Tibial nerve (tissue), 4 donors: ENCODE results near the gene NDUFS8. TPM values are rescaled to one million over a fixed set of nuclear protein-coding genes. Genes with fewer than 3 reads are reported as not detected.

Experiments used
- DNase-seq, 2 donors: peaks; one replicate each; pipeline ENCODE4 v3.0.0-alpha.2; 2019; ENCODE audit warnings: low spot score in 2 of 2
- H3K27ac ChIP-seq, 4 donors: fragments of 200-600 bp; sonication (generic) in 3 of 4; one replicate each; pipeline ENCODE4 v1.5.1; 2017 to 2019; ENCODE audit warnings: mild to moderate bottlenecking in 1 of 4
- H3K27me3 ChIP-seq, 2 donors: fragments of 200-600 bp; sonication (generic) in 1 of 2; one replicate each; pipeline versions ENCODE4 v1.5.1 to v1.6.0; 2017 to 2019
- H3K36me3 ChIP-seq, 3 donors: fragments of 200-600 bp; sonication (generic); one replicate each; pipeline ENCODE4 v1.5.1; 2018 to 2019
- H3K4me1 ChIP-seq, 4 donors: fragments of 200-600 bp; sonication (generic) in 3 of 4; one replicate each; pipeline ENCODE4 v1.5.1; 2017 to 2019
- H3K4me3 ChIP-seq, 4 donors: fragments of 200-600 bp; sonication (generic) in 3 of 4; one replicate each; pipeline ENCODE4 v1.5.1; 2017 to 2019; ENCODE audit warnings: mild to moderate bottlenecking in 1 of 4, moderate library complexity in 1 of 4
- H3K9me3 ChIP-seq, 4 donors: fragments of 200-600 bp; sonication (generic) in 3 of 4; one replicate each; pipeline ENCODE4 v1.5.1; 2017 to 2019
- CTCF ChIP-seq, 5 experiments: fragments of 200-600 bp in 3 of 5; fragments of 450-650 bp in 2 of 5; sonication (generic) in 3 of 5; IDR thresholded peaks; one replicate each; pipeline ENCODE4 v1.5.1; 2016 to 2019; ENCODE audit warnings: antibody characterized with exemption in 5 of 5, mild to moderate bottlenecking in 3 of 5, moderate library complexity in 2 of 5
- EP300 ChIP-seq, 2 donors: sonication (generic); formaldehyde crosslinking; IDR thresholded peaks; one replicate each; pipeline ENCODE4 v1.6.1; 2017; ENCODE audit warnings: antibody characterized with exemption in 2 of 2, mild to moderate bottlenecking in 1 of 2
- POLR2A ChIP-seq, 2 donors: fragments of 450-650 bp; IDR thresholded peaks; one replicate each; pipeline ENCODE4 v1.6.1; 2017; ENCODE audit warnings: antibody characterized with exemption in 2 of 2, mild to moderate bottlenecking in 2 of 2, moderate library complexity in 2 of 2
- WGBS, 2 donors: methylation state at CpG; one replicate each; pipeline ENCODE4 v1.1.5; 2018; 5-methylcytosine and 5-hydroxymethylcytosine counted together
- total RNA-seq, 4 donors: library from RNA; depleted of rRNA; stranded (reverse); fragments of >200 nt; gene quantifications; one replicate each; pipeline ENCODE4 v1.1.0, GENCODE V29; 2016

NDUFS8 gene
- total RNA-seq, 4 donors from 2014 or later: 143 to 205 (median 180) TPM

GRCh38 chr11:68040101-68040956 lies 9.8 kb downstream of the NDUFS8 start:
- Histone ChIP-seq H3K27me3 (no peaks in the 10 kb centered on the region), H3K36me3 (peaks cover 0 to 53% (median 2%) of the 10 kb centered on the region in 3 donors), H3K9me3 (no peaks in the 10 kb centered on the region), H3K4me1 (peaks cover 0 to 76% (median 40%) of the 10 kb centered on the region in 4 donors), H3K4me3 (peak overlapping the region; percentile 57 to 95 (median 74)), H3K27ac (peak overlapping the region; percentile 71 to 94 (median 94))
- WGBS, 2 donors: 26 to 35% methylated on average over 20 to 22 of the region's 22 CpGs
- TF ChIP-seq EP300 (IDR thresholded peaks at IDR 0.05) (peak in 1 of 2 donors; percentile 25), POLR2A (IDR thresholded peaks at IDR 0.05) (peak in 1 of 2 donors; percentile 23), CTCF (IDR thresholded peaks at IDR 0.05) (no peak)
- DNase-seq: peak; percentile 44 to 48

- WGBS, 2 donors: 66 to 80% methylated on average over 10 to 23 of the region's 23 CpGs
- peaks cover 0 to 74% (median 40%) of the 10 kb centered on the region in 4 donors for H3K4me1 ChIP-seq
- no peak for DNase-seq
Observed at GRCh38 chr11:68040957-68041591, 10.6 kb downstream of the NDUFS8 start.

DNA sequence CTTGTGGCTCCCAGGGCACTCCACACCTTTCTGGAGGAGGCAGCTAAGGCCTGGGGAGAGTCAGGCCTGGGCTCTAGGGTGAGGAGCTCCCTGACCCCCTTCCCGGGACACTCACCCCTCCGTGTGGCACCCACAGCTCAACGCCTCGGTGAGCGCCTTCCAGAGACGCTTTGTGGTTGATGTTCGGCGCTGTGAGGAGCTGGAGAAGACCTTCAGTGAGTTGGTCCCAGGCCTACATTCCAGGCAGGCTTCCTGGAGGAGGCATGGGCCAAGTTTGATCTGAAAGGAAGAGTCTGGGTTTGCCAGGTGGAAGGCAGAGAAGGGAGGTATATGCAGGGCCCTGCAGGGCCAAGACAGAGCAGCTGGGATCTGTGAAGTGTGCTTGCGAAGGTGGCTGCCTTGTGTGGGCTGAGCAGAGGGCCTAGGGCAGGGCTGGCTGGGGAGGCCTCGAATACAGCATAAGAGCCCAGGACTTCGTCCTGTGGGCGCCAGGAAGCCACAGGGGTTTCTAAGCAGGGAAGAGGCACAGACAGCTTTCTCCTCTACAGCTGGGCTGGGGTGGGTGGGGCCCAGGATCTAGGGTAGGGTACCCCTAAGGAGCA lies 11.2 kb downstream of the NDUFS8 start:
- Histone ChIP-seq H3K27ac (peak overlapping the region in 3 of 4 donors; percentile 94), H3K27me3 (no peaks in the 10 kb centered on the region), H3K4me1 (peaks cover 0 to 68% (median 39%) of the 10 kb centered on the region in 4 donors), H3K9me3 (no peaks in the 10 kb centered on the region), H3K36me3 (peaks cover 0 to 50% (median 2%) of the 10 kb centered on the region in 3 donors), H3K4me3 (no peak overlapping the region)
- WGBS, 2 donors: 78 to 81% methylated on average over 12 of the region's 12 CpGs
- TF ChIP-seq CTCF (IDR thresholded peaks at IDR 0.05) (no peak), EP300 (IDR thresholded peaks at IDR 0.05) (no peak), POLR2A (IDR thresholded peaks at IDR 0.05) (no peak)
- DNase-seq: no peak

More at GRCh38 chr11:68040957-68041591, 10.6 kb downstream of the NDUFS8 start:
- Histone ChIP-seq H3K27ac (peak overlapping the region; percentile 71 to 94 (median 94)), H3K36me3 (peaks cover 0 to 54% (median 2%) of the 10 kb centered on the region in 3 donors), H3K9me3 (no peaks in the 10 kb centered on the region), H3K27me3 (no peaks in the 10 kb centered on the region), H3K4me3 (peak overlapping the region; percentile 57 to 95 (median 74))
- TF ChIP-seq EP300 (IDR thresholded peaks at IDR 0.05): no peak
- no peak for TF ChIP-seq CTCF (IDR thresholded peaks at IDR 0.05)
- no peak for TF ChIP-seq POLR2A (IDR thresholded peaks at IDR 0.05)

DNA sequence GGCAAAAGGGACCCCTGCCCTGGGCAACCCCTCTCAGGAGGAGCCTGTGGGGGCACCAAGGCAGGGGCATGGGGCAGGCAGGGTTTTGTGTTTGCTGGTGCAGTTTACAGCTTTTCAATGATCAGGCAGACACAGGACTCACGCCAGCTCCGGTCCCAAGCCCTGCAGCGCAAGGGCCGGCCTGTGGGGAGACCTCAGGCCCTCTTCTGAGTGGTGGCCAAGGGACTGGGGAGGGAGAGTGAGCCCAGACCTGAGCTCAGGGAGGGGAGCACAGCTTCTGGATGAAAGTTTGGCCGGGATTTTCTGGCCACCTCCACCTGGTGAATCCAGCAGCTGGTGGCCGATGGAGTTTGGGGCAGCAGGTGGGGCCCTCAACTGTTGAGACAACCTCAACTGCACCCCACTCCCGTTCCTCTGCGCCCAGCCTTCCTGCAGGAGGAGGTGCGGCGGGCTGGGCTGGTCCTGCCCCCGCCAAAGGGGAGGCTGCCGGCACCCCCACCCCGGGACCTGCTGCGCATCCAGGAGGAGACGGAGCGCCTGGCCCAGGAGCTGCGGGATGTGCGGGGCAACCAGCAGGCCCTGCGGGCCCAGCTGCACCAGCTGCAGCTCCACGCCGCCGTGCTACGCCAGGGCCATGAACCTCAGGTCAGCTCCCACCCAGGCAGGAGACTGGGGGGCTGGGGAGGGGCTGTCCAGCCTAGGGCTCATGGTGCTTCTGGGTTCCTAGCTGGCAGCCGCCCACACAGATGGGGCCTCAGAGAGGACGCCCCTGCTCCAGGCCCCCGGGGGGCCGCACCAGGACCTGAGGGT lies 11.9 kb downstream of the NDUFS8 start:
- H3K27ac ChIP-seq: peak overlapping the region in 2 of 4 donors; percentile 94
- H3K9me3 ChIP-seq: no peaks in the 10 kb centered on the region
- 72 to 100% methylated on average over 3 to 15 of the region's 27 CpGs for WGBS, 2 donors
- no peaks in the 10 kb centered on the region for H3K27me3 ChIP-seq
- TF ChIP-seq EP300 (IDR thresholded peaks at IDR 0.05) (no peak), POLR2A (IDR thresholded peaks at IDR 0.05) (no peak), CTCF (IDR thresholded peaks at IDR 0.05) (no peak)
- H3K36me3 ChIP-seq: peaks cover 0 to 52% (median 2%) of the 10 kb centered on the region in 3 donors
- H3K4me3 ChIP-seq: no peak overlapping the region
- peaks cover 0 to 61% (median 34%) of the 10 kb centered on the region in 4 donors for H3K4me1 ChIP-seq
- DNase-seq: no peak
